IMR-90 (cell line): Measurements from ENCODE around the gene AMN.

Experiments
- BHLHE40 ChIP-seq: fragments of 150-350 bp; IDR thresholded peaks from 2 replicates; pipeline ENCODE4 v1.6.1; 2016; ENCODE audit warnings: mild to moderate bottlenecking, low read depth, low read length
- CEBPB ChIP-seq: IDR thresholded peaks from 2 replicates; pipeline ENCODE4 v1.6.1; 2012; ENCODE audit warnings: low read depth, low read length, improper control_type of control experiment
- CTCF ChIP-seq: conservative IDR thresholded peaks from 2 replicates; pipeline ENCODE4 v1.5.1; 2012; ENCODE audit warnings: mild to moderate bottlenecking, low read depth, low read length, improper control_type of control experiment
- ELK1 ChIP-seq: fragments of 150-350 bp; IDR thresholded peaks from 2 replicates; pipeline ENCODE4 v1.6.1; 2016; ENCODE audit warnings: low read depth, mild to moderate bottlenecking, low read length, moderate library complexity, borderline replicate concordance
- FOS ChIP-seq: fragments of 150-350 bp; IDR thresholded peaks from 2 replicates; pipeline ENCODE4 v1.6.1; 2016; ENCODE audit warnings: low read depth, low read length
- MAZ ChIP-seq: IDR thresholded peaks from 2 replicates; pipeline ENCODE4 v1.6.1; 2012; ENCODE audit warnings: low read depth, mild to moderate bottlenecking, low read length, improper control_type of control experiment, moderate library complexity, borderline replicate concordance
- NFE2L2 ChIP-seq: fragments of 150-350 bp; IDR thresholded peaks from 2 replicates; pipeline ENCODE4 v1.6.1; 2016; ENCODE audit warnings: low read depth, mild to moderate bottlenecking, low read length
- POLR2A ChIP-seq: IDR thresholded peaks from 2 replicates; pipeline ENCODE4 v1.6.1; 2012; ENCODE audit warnings: mild to moderate bottlenecking, low read depth, low read length
- RAD21 ChIP-seq: IDR thresholded peaks from 2 replicates; pipeline ENCODE4 v1.6.1; 2012; ENCODE audit warnings: low read length, improper control_type of control experiment
- RCOR1 ChIP-seq: IDR thresholded peaks from 2 replicates; pipeline ENCODE4 v1.6.1; 2012; ENCODE audit warnings: mild to moderate bottlenecking, low read length, improper control_type of control experiment; ENCODE audit not compliant: insufficient replicate concordance
- RFX5 ChIP-seq: IDR thresholded peaks from 2 replicates; pipeline ENCODE4 v1.8.0; 2012; ENCODE audit warnings: low read depth, mild to moderate bottlenecking, low read length, moderate library complexity
- SMC3 ChIP-seq: fragments of 150-350 bp; IDR thresholded peaks from 2 replicates; pipeline ENCODE4 v1.6.1; 2016; ENCODE audit warnings: low read depth, mild to moderate bottlenecking, antibody characterized with exemption, low read length, moderate library complexity
- USF2 ChIP-seq: fragments of 150-350 bp; IDR thresholded peaks from 2 replicates; pipeline ENCODE4 v1.6.1; 2017; ENCODE audit warnings: mild to moderate bottlenecking, antibody characterized with exemption, low read length, low read depth

GRCh38 chr14:102897299-102898027 is 25.0 kb upstream of the AMN start:
- TF ChIP-seq CTCF: no peak
- no peak for TF ChIP-seq NFE2L2
- no peak for TF ChIP-seq BHLHE40
- no peak for TF ChIP-seq USF2
- no peak for TF ChIP-seq POLR2A
- no peak for TF ChIP-seq ELK1
- no peak for TF ChIP-seq RAD21
- no peak for TF ChIP-seq MAZ
- TF ChIP-seq CEBPB: no peak
- no peak for TF ChIP-seq FOS
- TF ChIP-seq RFX5: no peak
- no peak for TF ChIP-seq SMC3
- no peak for TF ChIP-seq RCOR1
